Activated CD8-positive, alpha-beta memory T cell treated with anti-CD3 and anti-CD28 coated beads, Interleukin-2, amount 50 U/mL, for 4 hours (primary cell): ENCODE measurements around the gene TBC1D16.
"Not testable (repeated sequence)": the region's sequence is repeated elsewhere in the genome, so short reads cannot be mapped to it uniquely, and the experiment has no call there.

Source experiments
- DNase-seq: peaks from one replicate; pipeline ENCODE4 v3.0.0-alpha.2; 2020

Gene TBC1D16

DNA sequence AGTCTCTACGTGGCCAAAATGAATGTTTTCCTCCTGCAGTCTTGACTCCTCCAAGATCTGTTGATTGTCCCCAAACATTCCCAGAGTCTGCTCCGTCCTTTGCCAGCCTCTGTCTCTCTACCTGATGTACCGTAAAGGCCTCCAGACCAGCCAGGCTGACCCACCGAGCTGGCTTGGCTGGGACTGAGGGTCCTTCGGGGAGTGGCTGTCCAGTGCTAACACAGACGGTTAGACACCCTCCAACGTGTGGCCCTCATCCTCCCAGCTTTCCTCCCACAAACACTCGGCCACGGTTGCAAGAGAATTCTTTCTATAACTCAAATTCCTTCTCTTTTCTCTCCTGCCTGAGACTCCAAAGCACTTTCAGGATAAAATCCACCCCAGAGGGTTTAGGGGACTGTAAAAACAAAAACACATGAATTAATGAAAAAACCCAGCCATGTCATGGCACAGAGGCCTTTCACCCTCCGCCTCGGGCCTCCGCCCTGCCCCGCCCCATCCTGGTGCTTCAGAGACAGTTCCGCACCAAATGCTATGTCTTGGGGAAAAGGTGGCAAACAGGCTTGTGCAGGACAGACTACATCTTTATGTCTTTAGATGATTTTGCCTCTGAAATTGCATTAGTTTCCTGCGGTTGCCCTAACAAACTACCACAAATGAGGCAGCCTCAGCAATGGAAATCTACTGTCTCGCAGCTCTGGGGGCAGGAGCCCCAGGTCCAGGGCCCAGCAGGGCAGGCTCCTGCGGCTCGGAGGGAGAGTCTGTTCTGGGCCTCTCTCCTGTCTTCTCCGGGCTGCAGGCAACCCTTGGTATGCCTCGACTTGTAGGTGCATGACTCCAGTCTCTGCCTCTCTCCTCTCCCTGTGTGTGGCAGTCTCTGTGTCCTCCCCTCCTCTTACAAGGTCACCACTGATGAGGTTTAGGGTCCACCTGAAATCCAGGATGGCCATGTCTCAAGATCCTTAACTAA is 124.0 kb downstream of the TBC1D16 start:
- DNase-seq = no peak

GRCh38 chr17:79910985-79911361 is 124.7 kb downstream of the TBC1D16 start:
- DNase-seq = no peak

DNA sequence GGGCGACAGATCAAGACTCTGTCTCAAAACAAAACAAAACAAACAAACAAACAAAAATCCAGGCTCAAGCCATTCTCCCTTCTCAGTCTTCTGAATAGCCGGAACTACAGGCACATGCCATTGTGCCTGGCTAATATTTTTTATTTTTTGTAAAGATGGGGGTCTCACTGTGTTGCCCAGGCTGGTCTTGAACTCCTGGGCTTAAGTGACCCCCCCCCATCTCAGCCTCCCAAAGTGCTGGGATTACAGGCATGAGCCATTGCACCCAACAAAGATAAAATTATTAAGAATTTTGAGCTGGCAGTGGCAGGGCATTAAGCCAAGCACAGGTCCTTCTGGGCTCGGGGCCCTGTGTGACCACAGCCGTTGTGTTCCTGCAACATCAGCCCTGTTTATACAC is 126.6 kb downstream of the TBC1D16 start:
- no peak for DNase-seq

DNA sequence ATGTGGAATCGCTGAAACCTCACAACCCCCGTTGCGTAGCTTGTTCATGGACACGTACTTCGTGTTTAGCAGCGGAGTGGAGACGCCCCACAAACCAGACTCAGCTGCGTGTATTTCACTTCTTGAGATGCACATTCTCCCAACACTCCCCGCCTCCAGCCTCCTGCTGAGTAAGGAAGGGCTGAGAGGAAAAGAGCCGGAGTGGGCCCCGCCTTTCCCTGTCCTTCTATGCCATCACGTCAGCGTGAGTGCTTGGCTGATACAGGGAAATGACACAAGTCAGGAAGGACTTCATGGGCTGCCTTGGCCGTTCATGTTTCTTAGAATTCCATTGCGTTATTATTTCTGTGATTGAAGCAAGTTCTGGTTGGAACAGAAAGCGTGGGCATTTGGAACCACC is 127.8 kb downstream of the TBC1D16 start:
- no peak for DNase-seq

- no peak for DNase-seq
Measured at GRCh38 chr17:79907217-79907715, 128.4 kb downstream of the TBC1D16 start.

GRCh38 chr17:79905832-79906231 is 129.8 kb downstream of the TBC1D16 start:
- DNase-seq = no peak

DNA sequence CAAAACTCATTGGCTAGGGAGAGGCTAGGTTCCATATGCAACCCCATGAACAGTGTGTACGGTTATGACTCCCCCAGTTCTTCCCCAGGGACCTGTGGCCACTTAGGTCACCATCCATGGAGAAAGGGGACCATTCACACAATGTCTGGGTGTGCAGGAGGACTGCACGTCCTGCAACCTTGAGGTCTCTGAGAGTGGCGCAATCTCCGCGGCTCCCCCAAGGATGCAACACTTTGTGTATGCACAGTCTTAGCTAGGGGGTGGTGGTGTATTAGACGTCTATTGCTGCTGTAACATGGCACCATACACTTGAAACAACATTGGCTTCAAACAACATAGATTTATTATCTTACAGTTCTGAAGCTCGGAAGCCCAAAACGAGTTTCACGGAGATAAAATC is 130.8 kb downstream of the TBC1D16 start:
- no peak for DNase-seq

DNA sequence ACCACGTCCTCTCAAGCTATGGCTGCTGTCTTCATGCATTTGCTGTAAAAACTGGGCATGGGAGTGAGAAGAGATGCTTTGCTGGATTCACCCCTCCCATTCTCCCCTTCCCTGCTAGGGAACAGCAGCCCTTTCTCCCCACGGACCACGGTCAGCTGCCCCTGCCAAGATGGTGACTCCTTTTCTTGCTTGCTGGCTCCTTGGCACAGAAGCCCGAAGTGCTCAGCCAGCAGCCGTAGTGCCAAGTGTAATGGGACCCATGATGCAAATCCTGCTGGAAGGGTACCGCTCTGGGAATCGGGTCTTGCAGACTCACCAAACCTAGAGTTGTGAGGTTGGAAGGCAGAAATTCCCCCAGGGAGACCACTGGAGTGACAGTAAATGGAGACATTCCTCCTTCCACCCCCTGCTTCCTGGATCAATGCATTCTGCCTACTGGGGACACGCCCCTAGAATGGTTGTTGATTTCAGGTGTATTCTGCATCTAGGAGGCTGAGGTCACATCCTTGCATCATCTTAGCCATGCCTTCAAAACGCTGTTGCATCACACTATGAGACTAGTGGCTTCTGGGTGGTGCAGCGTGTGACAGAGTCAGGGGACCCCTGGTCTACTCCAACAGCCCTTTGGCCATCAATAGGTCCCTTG is 133.4 kb downstream of the TBC1D16 start:
- DNase-seq = peak; percentile 9

DNA sequence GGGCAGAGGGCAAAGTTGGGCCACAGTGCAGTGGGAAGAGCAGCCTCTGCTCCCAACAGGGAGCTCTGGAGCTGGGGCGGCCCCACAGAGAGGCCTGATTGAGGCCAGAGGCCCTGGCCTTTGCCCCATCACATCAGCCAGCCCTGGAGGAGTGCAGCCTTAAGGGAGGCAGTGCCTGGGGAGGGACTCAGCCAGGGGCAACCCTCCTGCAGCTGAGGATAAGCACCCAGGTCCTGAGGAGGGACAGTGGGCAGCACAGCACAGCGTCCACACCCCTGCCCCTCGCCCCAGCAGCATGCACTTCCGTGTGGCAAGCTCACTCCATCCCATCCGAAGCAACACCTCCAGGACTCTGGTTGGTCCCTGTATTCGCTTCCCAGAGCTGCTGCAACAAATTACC is 134.5 kb downstream of the TBC1D16 start:
- DNase-seq = no peak

DNA sequence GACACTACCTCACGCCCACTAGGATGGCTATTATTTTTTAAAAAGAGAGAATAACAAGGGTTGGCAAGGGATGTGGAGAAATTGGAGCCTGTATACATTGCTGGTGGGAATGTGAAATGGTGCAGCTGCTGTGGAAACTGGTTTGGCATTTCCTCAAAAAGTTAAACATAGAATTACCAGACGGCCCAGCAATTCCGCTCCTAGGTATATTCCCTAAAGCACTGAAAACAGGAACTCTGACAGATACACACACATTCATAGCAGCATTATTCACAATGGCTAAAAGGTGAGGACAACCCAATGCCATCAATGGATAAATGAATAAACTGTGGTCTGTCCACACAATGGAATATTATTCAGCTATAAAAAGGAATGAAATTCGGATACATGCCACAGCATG is 136.1 kb downstream of the TBC1D16 start:
- no peak for DNase-seq

- DNase-seq = no peak
Measured at GRCh38 chr17:79897243-79898063, 138.2 kb downstream of the TBC1D16 start.

DNA sequence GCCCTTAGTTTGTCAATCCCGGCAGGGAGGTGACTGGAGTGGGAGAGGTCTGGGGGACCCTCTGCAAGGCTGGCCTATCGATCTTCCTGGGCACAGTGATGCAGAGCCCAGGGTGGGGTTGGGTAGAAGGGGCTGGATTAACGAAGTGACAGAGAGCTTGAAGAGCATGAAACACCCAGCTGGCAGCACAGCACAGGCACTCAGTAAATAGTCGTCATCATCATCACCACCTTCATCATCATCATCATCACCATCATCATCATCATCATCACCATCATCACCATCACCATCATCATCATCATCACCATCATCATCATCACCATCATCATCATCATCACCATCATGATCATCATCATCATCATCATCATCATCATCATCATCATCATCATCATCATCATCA is 142.2 kb downstream of the TBC1D16 start:
- not testable (repeated sequence) for DNase-seq

DNA sequence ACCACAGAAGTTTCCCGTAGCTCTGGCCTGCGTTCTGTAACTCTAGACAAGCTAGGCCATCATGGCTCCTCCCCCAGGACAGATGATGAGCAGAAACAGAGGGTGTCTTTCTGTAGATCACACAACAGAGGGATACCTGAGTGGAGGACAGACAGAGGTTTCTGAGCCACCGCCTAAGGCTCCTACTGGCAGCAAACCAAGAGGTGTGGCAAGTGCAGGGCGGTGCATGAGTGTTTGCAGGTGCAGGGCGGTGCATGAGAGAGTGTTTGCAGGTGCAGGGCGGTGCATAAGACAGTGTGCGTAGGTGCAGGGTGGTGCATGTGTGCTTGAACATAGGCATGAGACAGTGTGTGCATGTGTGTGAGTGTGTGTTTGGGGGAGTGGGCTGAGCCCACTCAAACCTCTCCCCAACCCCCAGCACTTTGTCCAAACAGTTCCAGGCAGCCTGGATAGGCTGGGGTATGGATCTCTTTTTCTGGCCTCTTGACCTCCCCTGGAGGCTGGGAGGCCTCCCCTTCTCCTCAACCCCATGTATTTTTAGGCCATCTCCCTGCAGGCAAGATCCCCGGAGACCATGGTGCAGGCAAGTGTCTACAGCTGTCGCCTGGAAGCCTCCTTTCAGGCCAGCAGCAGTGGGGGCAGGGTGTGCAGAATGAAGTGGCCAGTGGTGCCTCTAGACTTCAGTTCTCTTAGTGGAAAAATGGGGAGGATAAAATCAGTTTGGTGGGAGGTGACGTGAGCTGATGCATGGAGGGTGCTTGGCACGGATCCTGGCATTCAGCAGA is 143.0 kb downstream of the TBC1D16 start:
- DNase-seq = no peak

DNA sequence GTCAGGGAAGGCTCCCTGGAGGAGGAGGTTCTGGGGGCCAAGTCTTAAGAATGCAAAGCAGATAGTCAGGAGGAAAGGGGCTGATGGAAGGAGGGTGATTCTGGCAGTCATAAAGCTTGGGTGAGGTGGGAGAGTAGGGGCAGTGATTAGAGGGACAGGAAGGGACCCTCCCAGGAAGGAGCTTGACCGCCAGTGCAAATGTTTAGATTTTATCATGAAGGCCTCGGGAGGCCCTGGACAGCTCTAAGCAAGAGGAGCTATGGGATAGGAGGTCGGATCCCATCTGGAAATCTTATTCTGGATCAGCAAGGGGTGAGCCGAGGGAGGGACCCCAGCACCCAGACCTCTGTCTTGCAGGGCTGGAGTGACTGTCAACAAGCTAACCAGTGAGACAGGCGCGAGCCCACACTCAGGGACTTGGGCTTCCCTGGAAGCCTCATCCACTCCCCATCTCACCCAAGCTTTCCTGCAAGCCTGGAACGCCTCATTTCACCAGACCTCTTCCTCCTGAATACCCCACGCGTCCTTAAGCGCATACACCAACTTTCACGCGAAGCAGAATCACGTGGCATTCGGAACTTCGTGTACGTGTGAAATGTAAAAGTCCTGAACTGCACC is 144.4 kb downstream of the TBC1D16 start:
- DNase-seq = no peak

GRCh38 chr17:79890706-79891105 is 145.0 kb downstream of the TBC1D16 start:
- DNase-seq = no peak

GRCh38 chr17:79888811-79889634 is 146.6 kb downstream of the TBC1D16 start:
- DNase-seq = no peak

GRCh38 chr17:79888009-79888540 is 147.6 kb downstream of the TBC1D16 start:
- DNase-seq = no peak

GRCh38 chr17:79887451-79887991 is 148.2 kb downstream of the TBC1D16 start:
- DNase-seq = no peak

GRCh38 chr17:79883202-79883601 is 152.5 kb downstream of the TBC1D16 start:
- DNase-seq = no peak
